HG02973 (cell line): ENCODE results near the gene TMEM120B.

Experiments used
- ATAC-seq: cut with Tn5 transposase; IDR thresholded peaks from one replicate; pipeline ENCODE4 v1.9.1; 2021; ENCODE audit warnings: moderate library complexity; ENCODE audit not compliant: unreplicated experiment

Gene TMEM120B

DNA sequence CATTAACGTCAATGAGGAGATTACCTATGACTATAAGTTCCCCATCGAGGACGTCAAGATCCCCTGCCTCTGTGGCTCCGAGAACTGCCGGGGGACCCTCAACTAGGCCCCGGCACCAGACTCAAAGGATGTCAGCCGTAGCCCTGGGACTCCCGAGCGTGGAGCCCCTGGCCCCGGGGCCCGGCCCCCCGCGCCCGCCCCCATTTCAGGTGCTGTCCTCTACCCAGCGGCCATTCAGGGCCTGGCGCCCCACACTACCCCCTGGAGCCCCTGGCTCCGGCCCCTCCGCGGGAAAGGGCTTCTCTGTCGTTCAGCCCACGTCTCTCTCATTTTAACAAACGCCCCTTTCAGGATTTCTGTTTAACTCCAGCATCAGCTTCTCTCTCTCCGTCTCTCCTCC is 117.6 kb downstream of the TMEM120B start:
- ATAC-seq, result no peak

GRCh38 chr12:121830588-121831265 is 118.2 kb downstream of the TMEM120B start:
- no peak for ATAC-seq
